HFFc6 (cell line): Measurements from ENCODE around the gene TXNDC9. TPM values are rescaled to one million over a fixed set of nuclear protein-coding genes. Genes with fewer than 3 reads are reported as not detected.
A peak's percentile ranks its signal among the peaks of the same experiment; 100 is the strongest.
"Not testable (repeated sequence)": the region's sequence is repeated elsewhere in the genome, so short reads cannot be mapped to it uniquely, and the experiment has no call there.

Experiments
- DNase-seq: peaks from one replicate; pipeline ENCODE4 v3.0.0-alpha.2; 2018
- H3K27ac Mint-ChIP-seq: 2 replicates; pipeline ENCODE4 v1.8.0; 2020; ENCODE audit warnings: mild to moderate bottlenecking, mixed read lengths
- H3K27me3 Mint-ChIP-seq: 2 replicates; pipeline ENCODE4 v1.8.0; 2021; ENCODE audit warnings: mild to moderate bottlenecking, moderate library complexity, mixed read lengths; ENCODE audit not compliant: insufficient read depth
- H3K36me3 Mint-ChIP-seq: 2 replicates; pipeline ENCODE4 v1.8.0; 2021; ENCODE audit warnings: low read depth, mixed read lengths
- H3K4me1 Mint-ChIP-seq: 2 replicates; pipeline ENCODE4 v1.8.0; 2020; ENCODE audit warnings: low read depth, mixed read lengths
- H3K4me3 Mint-ChIP-seq: 2 replicates; pipeline ENCODE4 v1.8.0; 2020; ENCODE audit warnings: mild to moderate bottlenecking, moderate library complexity, mixed read lengths
- H3K9me3 Mint-ChIP-seq: 2 replicates; pipeline ENCODE4 v1.8.0; 2020; ENCODE audit warnings: mild to moderate bottlenecking, mixed read lengths
- total RNA-seq, 6 experiments: library from RNA; stranded (reverse); fragmentation: NEBNext Ultra II Directional; extraction: Animal tissue kit (Norgen Biotek cat#: 25700); gene quantifications; 2 replicates in 1 of 6; 3 replicates in 5 of 6; pipeline ENCODE4 v1.2.3, GENCODE V29; 2021
- TF ChIP-seq, protein P1 (sequence below): fragments of 200-600 bp; sonication (generic); IDR thresholded peaks from 2 replicates; pipeline ENCODE4 v1.5.0; 2021; ENCODE audit warnings: antibody characterized with exemption, mild to moderate bottlenecking

TXNDC9 gene
- total RNA-seq, 6 experiments from 2014 or later: 40.3 to 47.9 (median 43.9) TPM

DNA sequence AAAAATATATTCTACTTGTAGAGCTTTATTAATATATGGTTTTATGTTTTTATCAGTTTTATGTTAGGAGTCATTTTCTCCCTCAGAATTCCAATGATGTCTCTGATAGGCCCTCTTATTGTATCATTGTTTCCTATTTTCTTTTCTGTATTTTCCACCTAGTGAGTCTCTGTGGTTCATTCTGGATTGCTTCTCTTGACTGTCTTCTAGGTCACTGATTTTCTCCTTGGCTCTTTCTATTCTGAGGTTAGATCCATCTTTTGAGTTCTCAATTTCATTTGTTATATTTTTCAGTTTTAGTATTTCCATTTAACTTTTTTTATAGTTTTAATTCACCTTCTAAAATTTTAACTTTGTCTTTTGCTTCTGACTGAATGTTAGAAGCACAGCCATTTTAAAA is 38.6 kb upstream of the TXNDC9 start:
- DNase-seq: no peak
- TF ChIP-seq, protein P1, sequence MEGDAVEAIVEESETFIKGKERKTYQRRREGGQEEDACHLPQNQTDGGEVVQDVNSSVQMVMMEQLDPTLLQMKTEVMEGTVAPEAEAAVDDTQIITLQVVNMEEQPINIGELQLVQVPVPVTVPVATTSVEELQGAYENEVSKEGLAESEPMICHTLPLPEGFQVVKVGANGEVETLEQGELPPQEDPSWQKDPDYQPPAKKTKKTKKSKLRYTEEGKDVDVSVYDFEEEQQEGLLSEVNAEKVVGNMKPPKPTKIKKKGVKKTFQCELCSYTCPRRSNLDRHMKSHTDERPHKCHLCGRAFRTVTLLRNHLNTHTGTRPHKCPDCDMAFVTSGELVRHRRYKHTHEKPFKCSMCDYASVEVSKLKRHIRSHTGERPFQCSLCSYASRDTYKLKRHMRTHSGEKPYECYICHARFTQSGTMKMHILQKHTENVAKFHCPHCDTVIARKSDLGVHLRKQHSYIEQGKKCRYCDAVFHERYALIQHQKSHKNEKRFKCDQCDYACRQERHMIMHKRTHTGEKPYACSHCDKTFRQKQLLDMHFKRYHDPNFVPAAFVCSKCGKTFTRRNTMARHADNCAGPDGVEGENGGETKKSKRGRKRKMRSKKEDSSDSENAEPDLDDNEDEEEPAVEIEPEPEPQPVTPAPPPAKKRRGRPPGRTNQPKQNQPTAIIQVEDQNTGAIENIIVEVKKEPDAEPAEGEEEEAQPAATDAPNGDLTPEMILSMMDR: no peak
- no peak overlapping the region for H3K4me3 Mint-ChIP-seq
- no peaks in the 10 kb centered on the region for H3K9me3 Mint-ChIP-seq
- peaks cover 1% of the 10 kb centered on the region; the same call in 1 of the 2 replicates for H3K27me3 Mint-ChIP-seq
- no peak overlapping the region for H3K27ac Mint-ChIP-seq
- peaks cover 43% of the 10 kb centered on the region for H3K36me3 Mint-ChIP-seq
- H3K4me1 Mint-ChIP-seq: peaks cover 3% of the 10 kb centered on the region; the same call in 1 of the 2 replicates

DNA sequence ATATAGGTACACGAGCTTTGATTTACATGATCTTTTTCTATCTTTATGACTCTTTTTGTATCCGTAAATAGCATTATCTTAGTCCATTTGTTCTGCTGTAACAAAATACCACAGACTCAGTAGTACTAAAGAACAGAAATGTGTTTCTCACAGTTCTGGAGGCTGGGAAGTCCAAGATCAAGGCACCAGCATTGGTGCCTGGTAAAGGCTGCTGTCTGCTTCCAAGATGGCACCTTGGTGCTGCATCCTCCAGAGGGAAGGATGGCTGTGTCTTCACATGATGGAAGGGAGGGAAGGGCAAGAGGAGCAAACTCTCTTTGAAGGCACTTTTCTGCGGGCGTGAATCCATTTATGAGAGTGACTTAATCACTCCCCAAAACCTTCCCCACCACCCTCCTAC is 37.0 kb upstream of the TXNDC9 start:
- Mint-ChIP-seq H3K4me3 (no peak overlapping the region), H3K4me1 (no peaks in the 10 kb centered on the region), H3K9me3 (no peaks in the 10 kb centered on the region), H3K27ac (no peak overlapping the region; the same call in 1 of the 2 replicates), H3K36me3 (peaks cover 42% of the 10 kb centered on the region), H3K27me3 (peaks cover 1% of the 10 kb centered on the region; the same call in 1 of the 2 replicates)
- TF ChIP-seq, protein P1: no peak
- DNase-seq: no peak

DNA sequence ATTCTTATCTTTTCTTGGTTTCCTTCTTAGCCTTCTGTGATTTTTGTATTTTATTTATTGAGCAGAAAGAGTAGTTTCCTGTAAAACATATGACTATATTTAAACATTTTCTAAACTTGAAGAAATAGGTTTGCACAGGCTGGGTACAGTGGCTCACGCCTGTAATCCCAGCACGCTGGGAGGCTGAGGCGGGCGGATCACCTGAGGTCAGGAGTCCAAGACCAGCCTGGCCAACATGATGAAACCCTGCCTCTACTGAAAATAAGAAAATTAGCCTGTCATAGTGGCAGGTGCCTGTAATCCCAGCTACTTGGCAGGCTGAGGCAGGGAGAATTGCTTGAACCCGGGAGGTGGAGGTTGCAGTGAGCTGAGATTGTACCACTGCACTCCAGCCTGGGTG is 32.7 kb upstream of the TXNDC9 start:
- H3K4me1 Mint-ChIP-seq, H3K4me3 Mint-ChIP-seq, H3K9me3 Mint-ChIP-seq, DNase-seq, H3K27me3 Mint-ChIP-seq, H3K27ac Mint-ChIP-seq: not testable (repeated sequence)
- peaks cover 32% of the 10 kb centered on the region for H3K36me3 Mint-ChIP-seq

DNA sequence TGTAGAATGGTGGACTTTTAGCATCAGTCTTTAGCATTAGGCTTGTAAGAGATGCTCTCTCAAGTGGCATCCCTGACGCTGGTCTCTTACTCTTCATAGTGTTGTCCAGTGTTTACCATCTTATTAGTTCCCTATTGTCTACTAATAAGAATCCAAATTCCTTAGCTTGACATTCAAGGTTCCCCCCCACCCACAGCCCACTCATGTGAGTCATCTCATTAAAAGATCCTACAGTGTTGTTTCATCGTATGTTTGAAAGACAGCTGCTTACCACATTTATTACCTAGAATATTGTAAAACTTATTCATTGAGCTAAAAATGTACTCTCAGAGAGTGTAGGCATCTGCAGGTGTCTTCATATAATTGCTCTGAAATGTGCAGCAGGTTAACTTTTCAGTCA is 29.5 kb upstream of the TXNDC9 start:
- Mint-ChIP-seq H3K4me3 (no peak overlapping the region), H3K36me3 (peaks cover 29% of the 10 kb centered on the region), H3K27ac (no peak overlapping the region), H3K27me3 (0 out of 2 replicates have a peak, but pooled peaks cover 3% of the 10 kb centered on the region), H3K9me3 (no peaks in the 10 kb centered on the region), H3K4me1 (no peaks in the 10 kb centered on the region)
- no peak for DNase-seq
- TF ChIP-seq, protein P1: no peak

DNA sequence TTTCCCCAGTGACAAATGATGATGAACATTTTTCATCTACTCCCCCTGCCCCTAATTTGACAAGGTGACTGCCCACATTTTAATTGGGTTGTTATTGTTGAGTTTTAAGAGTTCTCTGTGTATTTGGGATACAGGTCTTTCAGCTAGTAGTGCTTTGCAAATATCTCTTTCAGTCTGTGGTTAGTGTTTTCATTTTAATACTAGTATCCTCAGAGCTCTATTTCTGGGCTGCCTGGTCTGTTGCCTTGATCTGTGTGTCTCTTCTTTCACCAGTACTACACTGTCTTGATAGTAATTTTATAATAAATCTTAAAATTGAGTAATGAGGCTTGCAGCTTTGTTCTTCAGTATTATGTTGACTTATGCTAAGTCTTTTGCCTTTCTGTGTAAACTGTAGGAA is 20.7 kb upstream of the TXNDC9 start:
- DNase-seq: no peak
- TF ChIP-seq, protein P1: no peak
- peaks cover 3% of the 10 kb centered on the region; the same call in 1 of the 2 replicates for H3K27me3 Mint-ChIP-seq
- H3K27ac Mint-ChIP-seq: 0 out of 2 replicates have a peak overlapping the region, but pooled peaks have one; percentile 20
- H3K9me3 Mint-ChIP-seq: no peaks in the 10 kb centered on the region
- H3K36me3 Mint-ChIP-seq: peaks cover 12% of the 10 kb centered on the region
- no peak overlapping the region for H3K4me3 Mint-ChIP-seq
- H3K4me1 Mint-ChIP-seq: peaks cover 22% of the 10 kb centered on the region

DNA sequence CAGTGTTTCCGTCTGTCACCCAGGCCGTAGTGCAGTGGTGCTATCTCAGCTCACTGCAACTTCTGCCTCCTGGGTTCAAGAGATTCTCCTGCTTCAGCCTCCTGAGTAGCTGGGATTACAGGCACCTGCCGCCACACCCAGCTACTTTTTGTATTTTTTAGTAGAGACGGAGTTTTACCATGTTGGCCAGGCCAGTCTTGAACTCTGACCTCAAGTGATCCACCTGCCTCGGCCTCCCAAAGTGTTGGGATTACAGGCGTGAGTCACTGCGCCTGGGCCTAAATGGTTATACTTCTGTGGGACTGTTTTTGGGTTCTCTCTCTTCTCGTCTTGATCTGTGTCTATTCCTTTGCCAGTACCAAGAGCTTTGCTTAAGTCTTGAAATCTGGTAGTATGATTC is 18.7 kb upstream of the TXNDC9 start:
- H3K27ac Mint-ChIP-seq, H3K9me3 Mint-ChIP-seq, H3K27me3 Mint-ChIP-seq, DNase-seq, H3K36me3 Mint-ChIP-seq, H3K4me3 Mint-ChIP-seq: not testable (repeated sequence)
- peaks cover 24% of the 10 kb centered on the region for H3K4me1 Mint-ChIP-seq

DNA sequence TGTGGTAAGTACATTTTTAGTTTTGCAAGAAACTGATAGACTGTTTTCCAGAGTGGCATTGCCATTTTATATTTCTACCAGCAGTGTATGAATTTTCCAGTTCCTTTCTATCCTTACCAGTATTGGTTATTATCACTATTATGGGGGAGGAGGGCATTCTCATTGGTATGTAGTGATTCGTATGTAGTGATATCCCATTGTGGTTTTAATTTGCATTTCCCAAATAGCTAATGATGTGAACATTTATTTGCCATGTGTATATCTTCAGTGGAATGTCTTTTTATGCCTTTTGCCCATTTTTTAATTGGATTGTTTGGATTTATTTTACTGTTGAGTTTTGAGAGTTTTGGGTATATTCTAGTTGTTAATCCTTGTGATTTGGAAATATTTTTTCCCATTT is 17.9 kb upstream of the TXNDC9 start:
- Mint-ChIP-seq H3K4me1 (peaks cover 28% of the 10 kb centered on the region), H3K27ac (peak overlapping the region; percentile 59; the same call in 1 of the 2 replicates), H3K36me3 (peaks cover 5% of the 10 kb centered on the region; the same call in 1 of the 2 replicates), H3K4me3 (peak overlapping the region; percentile 11; the same call in 1 of the 2 replicates), H3K9me3 (no peaks in the 10 kb centered on the region), H3K27me3 (no peaks in the 10 kb centered on the region; the same call in 1 of the 2 replicates)
- TF ChIP-seq, protein P1: no peak
- DNase-seq: peak; percentile 7
